Keratinocyte (primary cell): ENCODE measurements around the gene SLC12A8. TPM values are rescaled to one million over a fixed set of nuclear protein-coding genes. Genes with fewer than 3 reads are reported as not detected.

ENCODE experiments used
- DNase-seq: peaks from one replicate; pipeline ENCODE4 v3.0.0-alpha.2; 2011; ENCODE audit warnings: low read depth, missing footprints, low spot score
- FAIRE-seq: peaks from 2 replicates; lab custom pipeline; 2011; peaks lifted over from hg19 to GRCh38; lab: Jason Lieb, UNC
- H2AFZ ChIP-seq: 2 replicates; pipeline ENCODE4 v1.6.0; 2012; ENCODE audit warnings: low read length, control low read depth, inconsistent platforms; ENCODE audit not compliant: control insufficient read depth
- H3K27ac ChIP-seq: 2 replicates; pipeline ENCODE4 v1.5.1; 2011; ENCODE audit warnings: low read length; ENCODE audit not compliant: control insufficient read depth, insufficient read depth
- H3K27me3 ChIP-seq: 3 replicates; pipeline ENCODE4 v1.6.0; 2011; ENCODE audit warnings: low read length; ENCODE audit not compliant: control insufficient read depth, insufficient read depth; ENCODE audit errors: extremely low read depth
- H3K36me3 ChIP-seq, 2 experiments: 2 replicates in 1 of 2; 3 replicates in 1 of 2; pipeline ENCODE4 v1.5.1; 2011; ENCODE audit warnings: low read length in 2 of 2, mild to moderate bottlenecking in 1 of 2; ENCODE audit not compliant: control insufficient read depth in 2 of 2, insufficient read depth in 2 of 2; ENCODE audit errors: extremely low read depth in 1 of 2
- H3K4me1 ChIP-seq: 3 replicates; pipeline ENCODE4 v1.5.1; 2011; ENCODE audit warnings: low read length; ENCODE audit not compliant: control insufficient read depth, insufficient read depth; ENCODE audit errors: extremely low read depth
- H3K4me2 ChIP-seq: 3 replicates; pipeline ENCODE4 v1.6.0; 2011; ENCODE audit warnings: low read depth, low read length; ENCODE audit not compliant: control insufficient read depth, insufficient read depth; ENCODE audit errors: extremely low read depth
- H3K4me3 ChIP-seq, 3 experiments: fragments of 200-600 bp in 1 of 3; sonication (generic) in 1 of 3; 2 replicates in 2 of 3; 3 replicates in 1 of 3; pipeline ENCODE4 v1.5.1; 2011 to 2016; ENCODE audit warnings: low read length in 3 of 3, mild to moderate bottlenecking in 3 of 3, control low read depth in 2 of 3, inconsistent platforms in 1 of 3, low read depth in 1 of 3, mixed read lengths in 1 of 3, mixed run types in 1 of 3, moderate library complexity in 1 of 3; ENCODE audit not compliant: control insufficient read depth in 2 of 3, insufficient read depth in 2 of 3; ENCODE audit errors: extremely low read depth in 1 of 3
- H3K79me2 ChIP-seq: 2 replicates; pipeline ENCODE4 v1.6.0; 2012; ENCODE audit warnings: low read length; ENCODE audit not compliant: control insufficient read depth, insufficient read depth
- H3K9ac ChIP-seq: 3 replicates; pipeline ENCODE4 v1.6.0; 2011; ENCODE audit warnings: low read length; ENCODE audit not compliant: control insufficient read depth, insufficient read depth; ENCODE audit errors: extremely low read depth
- H3K9me1 ChIP-seq: 3 replicates; pipeline ENCODE4 v1.6.0; 2011; ENCODE audit warnings: low read length; ENCODE audit not compliant: control insufficient read depth, insufficient read depth; ENCODE audit errors: extremely low read depth
- H3K9me3 ChIP-seq: 2 replicates; pipeline ENCODE4 v1.5.1; 2012; ENCODE audit warnings: low read depth, low read length; ENCODE audit not compliant: control insufficient read depth
- H4K20me1 ChIP-seq: 3 replicates; pipeline ENCODE4 v1.6.0; 2011; ENCODE audit warnings: low read length; ENCODE audit not compliant: control insufficient read depth, insufficient read depth; ENCODE audit errors: extremely low read depth
- EZH2 ChIP-seq: IDR thresholded peaks from one replicate; pipeline ENCODE4 v1.6.1; 2012; ENCODE audit warnings: inconsistent platforms, mild to moderate bottlenecking, low read length, moderate library complexity
- dilution Hi-C: fragments of 300-500 bp; cut with MboI; formaldehyde crosslinking; loops from one replicate; pipeline ENCODE4 v1.7.0; 2020; ENCODE audit warnings: low sequenced_read_pairs; ENCODE audit not compliant: extremely low pct_ligation_motif_present
- polyA plus RNA-seq, 5 experiments: library from polyadenylated mRNA; depleted of rRNA in 3 of 5; stranded (reverse) in 3 of 5; stranded (forward) in 1 of 5; unstranded in 1 of 5; fragments of >200 nt; gene quantifications; 1 replicate in 1 of 5; 2 replicates in 3 of 5; 3 replicates in 1 of 5; pipeline versions ENCODE4 v1.2.1 to v1.2.3, GENCODE V29; 2011 to 2012; ENCODE audit warnings: missing spikeins in 2 of 5, low read depth in 1 of 5, low replicate concordance in 1 of 5
- TF ChIP-seq, protein P1 (sequence below), 3 experiments: IDR thresholded peaks in 1 of 3; conservative IDR thresholded peaks in 1 of 3; optimal IDR thresholded peaks in 1 of 3; 2 replicates in 2 of 3; 3 replicates in 1 of 3; pipeline versions ENCODE3 to v1.5.1; 2011; ENCODE audit warnings: low read length in 3 of 3, mild to moderate bottlenecking in 3 of 3, moderate library complexity in 2 of 3, control low read depth in 1 of 3, inconsistent platforms in 1 of 3; ENCODE audit not compliant: insufficient read depth in 2 of 3; ENCODE audit errors: extremely low read depth in 1 of 3

Gene SLC12A8
- polyA plus RNA-seq, 1 donor (not counting 4 experiments of a cell fraction or from before 2014, with no cell fraction given), result 6.9 TPM

DNA sequence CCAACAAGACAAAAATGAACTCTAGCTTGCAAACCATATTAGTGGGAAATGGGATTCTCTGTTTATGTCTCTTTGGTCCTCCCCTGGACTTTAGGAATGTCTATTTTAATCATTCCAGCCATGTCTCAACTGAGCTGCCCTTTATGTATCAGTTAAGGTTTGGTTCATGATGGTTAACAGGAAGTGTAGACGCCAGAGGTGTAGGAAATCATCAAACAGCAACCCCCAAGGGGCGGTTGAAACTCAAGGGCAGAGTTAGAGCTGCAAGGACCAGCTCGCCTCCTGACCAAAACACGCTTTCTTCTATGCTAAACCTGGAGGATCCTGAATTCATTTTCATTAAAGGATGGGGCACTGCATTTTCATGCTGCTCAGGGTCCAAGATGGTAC lies 103.0 kb downstream of the SLC12A8 start:
- dilution Hi-C loops, result no loop called here
- no peak for FAIRE-seq
- no peak overlapping the region for H3K9ac ChIP-seq

GRCh38 chr3:125108833-125109535 lies 103.6 kb downstream of the SLC12A8 start:
- Histone ChIP-seq H2AFZ (no peak overlapping the region), H3K4me3 (no peak overlapping the region), H3K9ac (no peak overlapping the region), H3K9me3 (no peaks in the 10 kb centered on the region), H3K27me3 (no peaks in the 10 kb centered on the region), H3K4me1 (peaks cover 42% of the 10 kb centered on the region), H3K36me3 (no peaks in the 10 kb centered on the region), H3K4me2 (peak overlapping the region; percentile 2), H3K27ac (no peak overlapping the region), H4K20me1 (no peaks in the 10 kb centered on the region), H3K79me2 (no peaks in the 10 kb centered on the region), H3K9me1 (no peaks in the 10 kb centered on the region)
- FAIRE-seq (peak; percentile 13), DNase-seq (no peak)
- dilution Hi-C loops, result no loop called here
- TF ChIP-seq EZH2, result no peak
- TF ChIP-seq, protein P1, sequence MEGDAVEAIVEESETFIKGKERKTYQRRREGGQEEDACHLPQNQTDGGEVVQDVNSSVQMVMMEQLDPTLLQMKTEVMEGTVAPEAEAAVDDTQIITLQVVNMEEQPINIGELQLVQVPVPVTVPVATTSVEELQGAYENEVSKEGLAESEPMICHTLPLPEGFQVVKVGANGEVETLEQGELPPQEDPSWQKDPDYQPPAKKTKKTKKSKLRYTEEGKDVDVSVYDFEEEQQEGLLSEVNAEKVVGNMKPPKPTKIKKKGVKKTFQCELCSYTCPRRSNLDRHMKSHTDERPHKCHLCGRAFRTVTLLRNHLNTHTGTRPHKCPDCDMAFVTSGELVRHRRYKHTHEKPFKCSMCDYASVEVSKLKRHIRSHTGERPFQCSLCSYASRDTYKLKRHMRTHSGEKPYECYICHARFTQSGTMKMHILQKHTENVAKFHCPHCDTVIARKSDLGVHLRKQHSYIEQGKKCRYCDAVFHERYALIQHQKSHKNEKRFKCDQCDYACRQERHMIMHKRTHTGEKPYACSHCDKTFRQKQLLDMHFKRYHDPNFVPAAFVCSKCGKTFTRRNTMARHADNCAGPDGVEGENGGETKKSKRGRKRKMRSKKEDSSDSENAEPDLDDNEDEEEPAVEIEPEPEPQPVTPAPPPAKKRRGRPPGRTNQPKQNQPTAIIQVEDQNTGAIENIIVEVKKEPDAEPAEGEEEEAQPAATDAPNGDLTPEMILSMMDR (optimal IDR thresholded peaks at IDR 0.05 in 1 of 3, IDR thresholded peaks at IDR 0.05 in 1 of 3, conservative IDR thresholded peaks at IDR 0.05 in 1 of 3; ENCODE audit: extremely low read depth in 1 of 3, insufficient read depth in 2 of 3, low read length in 3 of 3), result no peak

More for the DNA sequence above, 103.0 kb downstream of the SLC12A8 start:
- DNase-seq, result no peak
- H3K27me3 ChIP-seq, result no peaks in the 10 kb centered on the region
- no peak overlapping the region for H3K4me2 ChIP-seq
- no peaks in the 10 kb centered on the region for H3K36me3 ChIP-seq
- H3K27ac ChIP-seq, result no peak overlapping the region
- H3K9me3 ChIP-seq, result no peaks in the 10 kb centered on the region
- H3K4me1 ChIP-seq, result peaks cover 42% of the 10 kb centered on the region
- no peaks in the 10 kb centered on the region for H3K9me1 ChIP-seq
- H3K79me2 ChIP-seq, result no peaks in the 10 kb centered on the region
- H2AFZ ChIP-seq, result no peak overlapping the region
- no peak overlapping the region for H3K4me3 ChIP-seq
- H4K20me1 ChIP-seq, result no peaks in the 10 kb centered on the region
- TF ChIP-seq EZH2, result no peak
- TF ChIP-seq, protein P1 (optimal IDR thresholded peaks at IDR 0.05 in 1 of 3, IDR thresholded peaks at IDR 0.05 in 1 of 3, conservative IDR thresholded peaks at IDR 0.05 in 1 of 3; ENCODE audit: extremely low read depth in 1 of 3, insufficient read depth in 2 of 3, low read length in 3 of 3), result no peak
